MM.1S (cell line): ENCODE data around the gene TUT1.
A peak's percentile ranks its signal among the peaks of the same experiment; 100 is the strongest.
"Not testable (repeated sequence)": the region's sequence is repeated elsewhere in the genome, so short reads cannot be mapped to it uniquely, and the experiment has no call there.

Experiments used
- DNase-seq: peaks from one replicate; pipeline ENCODE4 v3.0.0-alpha.2; 2015
- H2AFZ ChIP-seq: fragments of 300-600 bp; sonication (generic); 2 replicates; pipeline ENCODE4 v1.6.0; 2016; ENCODE audit warnings: antibody characterized with exemption, low read length
- H3F3A ChIP-seq: fragments of 300-600 bp; sonication (generic); 2 replicates; pipeline ENCODE4 v1.6.1; 2016; ENCODE audit warnings: mild to moderate bottlenecking, antibody characterized with exemption, low read length, moderate library complexity, mixed read lengths; ENCODE audit not compliant: insufficient read depth
- H3K27ac ChIP-seq: fragments of 300-600 bp; sonication (generic); 2 replicates; pipeline ENCODE4 v1.5.1; 2016; ENCODE audit warnings: mild to moderate bottlenecking, low read length
- H3K27me3 ChIP-seq: fragments of 300-600 bp; sonication (generic); replicated peaks from 2 replicates; pipeline ENCODE4 v1.6.0; 2016; ENCODE audit warnings: low read length; ENCODE audit not compliant: insufficient read depth
- H3K36me3 ChIP-seq: fragments of 300-600 bp; sonication (generic); replicated peaks from 2 replicates; pipeline ENCODE4 v1.6.1; 2016; ENCODE audit warnings: mild to moderate bottlenecking, low read length, mixed read lengths; ENCODE audit not compliant: insufficient read depth
- H3K4me1 ChIP-seq: fragments of 300-600 bp; sonication (generic); 2 replicates; pipeline ENCODE4 v1.6.1; 2016; ENCODE audit warnings: low read length, mixed read lengths
- H3K4me2 ChIP-seq: fragments of 300-600 bp; sonication (generic); 2 replicates; pipeline ENCODE4 v1.6.0; 2016; ENCODE audit warnings: low read depth, low read length
- H3K4me3 ChIP-seq: fragments of 300-600 bp; sonication (generic); 2 replicates; pipeline ENCODE4 v1.5.1; 2016; ENCODE audit warnings: low read length, mixed read lengths
- H3K79me2 ChIP-seq: fragments of 300-600 bp; sonication (generic); 2 replicates; pipeline ENCODE4 v1.6.1; 2016; ENCODE audit warnings: mixed run types, low read length, mixed read lengths
- H3K9ac ChIP-seq: fragments of 300-600 bp; sonication (generic); 2 replicates; pipeline ENCODE4 v1.6.1; 2016; ENCODE audit warnings: low read length, mixed read lengths
- H3K9me2 ChIP-seq: fragments of 300-600 bp; sonication (generic); replicated peaks from 2 replicates; pipeline ENCODE4 v1.6.1; 2016; ENCODE audit warnings: mild to moderate bottlenecking, low read length, mixed read lengths; ENCODE audit not compliant: insufficient read depth
- H3K9me3 ChIP-seq: fragments of 300-600 bp; sonication (generic); replicated peaks from 2 replicates; pipeline ENCODE4 v1.6.1; 2016; ENCODE audit warnings: mild to moderate bottlenecking, low read length, mixed read lengths; ENCODE audit not compliant: insufficient read depth
- H4K20me1 ChIP-seq: fragments of 300-600 bp; sonication (generic); 2 replicates; pipeline ENCODE4 v1.6.1; 2016; ENCODE audit warnings: mild to moderate bottlenecking, low read length, moderate library complexity, mixed read lengths; ENCODE audit not compliant: insufficient read depth
- CTCF ChIP-seq: fragments of 300-600 bp; sonication (generic); IDR thresholded peaks from 2 replicates; pipeline ENCODE4 v1.5.1; 2016; ENCODE audit warnings: antibody characterized with exemption, low read length, mixed read lengths
- EZH2 ChIP-seq: fragments of 300-600 bp; sonication (generic); optimal IDR thresholded peaks from 2 replicates; pipeline ENCODE3; 2017; ENCODE audit warnings: low read depth, mild to moderate bottlenecking, antibody characterized with exemption, low read length, mixed read lengths
- EZH2phosphoT487 ChIP-seq: fragments of 300-600 bp; sonication (generic); IDR thresholded peaks from 2 replicates; pipeline ENCODE4 v1.6.1; 2018; ENCODE audit warnings: antibody characterized with exemption, low read length

TUT1 gene

GRCh38 chr11:62622476-62623089 lies 31.3 kb upstream of the TUT1 start:
- TF ChIP-seq CTCF, result no peak
- no peak for TF ChIP-seq EZH2phosphoT487
- TF ChIP-seq EZH2, result no peak
- Histone ChIP-seq H3K4me3 (peak overlapping the region; percentile 9; the same call in 1 of the 2 replicates), H3K9ac (peak overlapping the region; percentile 11; the same call in 1 of the 2 replicates), H3K9me3 (no peaks in the 10 kb centered on the region), H3F3A (peaks cover 25% of the 10 kb centered on the region), H3K27me3 (no peaks in the 10 kb centered on the region), H3K79me2 (peaks cover 14% of the 10 kb centered on the region), H3K9me2 (no peaks in the 10 kb centered on the region), H3K27ac (peak overlapping the region; percentile 59; the same call in 1 of the 2 replicates), H2AFZ (peak overlapping the region; percentile 20), H3K36me3 (0 out of 2 replicates have a peak, but pooled peaks cover 4% of the 10 kb centered on the region), H3K4me2 (peak overlapping the region; percentile 55; the same call in 1 of the 2 replicates), H3K4me1 (peaks cover 10% of the 10 kb centered on the region), H4K20me1 (no peaks in the 10 kb centered on the region)
- DNase-seq, result no peak

GRCh38 chr11:62621567-62622470 lies 30.5 kb upstream of the TUT1 start, which contains the start of gene B3GAT3:
Gene B3GAT3 (minus strand): TSS chr11:62621986. CDS start chr11:62621947, 39 bp downstream.
- Histone ChIP-seq H3K27me3 (no peaks in the 10 kb centered on the region), H3K9me3 (no peaks in the 10 kb centered on the region), H2AFZ (peak within 1 kb of the TSS; percentile 35), H3K9me2 (no peaks in the 10 kb centered on the region), H4K20me1 (no peaks in the 10 kb centered on the region), H3K4me3 (peak within 1 kb of the TSS; percentile 80), H3K4me1 (peaks cover 10% of the 10 kb centered on the region), H3K4me2 (peak within 1 kb of the TSS; percentile 55), H3K79me2 (peaks cover 14% of the 10 kb centered on the region), H3K9ac (peak within 1 kb of the TSS; percentile 73), H3K27ac (peak within 1 kb of the TSS; percentile 59; the same call in 1 of the 2 replicates), H3K36me3 (0 out of 2 replicates have a peak, but pooled peaks cover under 1% of the 10 kb centered on the region), H3F3A (peaks cover 25% of the 10 kb centered on the region)
- TF ChIP-seq EZH2 (no peak), EZH2phosphoT487 (no peak), CTCF (no peak)
- peak; percentile 99 for DNase-seq

GRCh38 chr11:62621027-62621566 lies 29.8 kb upstream of the TUT1 start:
- H3K36me3 ChIP-seq, result no peaks in the 10 kb centered on the region
- H3K27me3 ChIP-seq, result no peaks in the 10 kb centered on the region
- peak overlapping the region; percentile 59; the same call in 1 of the 2 replicates for H3K27ac ChIP-seq
- DNase-seq, result no peak
- peak overlapping the region; percentile 35 for H2AFZ ChIP-seq
- peak overlapping the region; percentile 80 for H3K4me3 ChIP-seq
- no peaks in the 10 kb centered on the region for H3K9me3 ChIP-seq
- TF ChIP-seq EZH2phosphoT487, result no peak
- TF ChIP-seq CTCF, result no peak
- H3K9ac ChIP-seq, result peak overlapping the region; percentile 73
- H4K20me1 ChIP-seq, result no peaks in the 10 kb centered on the region
- H3K4me2 ChIP-seq, result peak overlapping the region; percentile 55
- H3K79me2 ChIP-seq, result peaks cover 14% of the 10 kb centered on the region
- H3K9me2 ChIP-seq, result no peaks in the 10 kb centered on the region
- peaks cover 10% of the 10 kb centered on the region for H3K4me1 ChIP-seq
- peaks cover 25% of the 10 kb centered on the region for H3F3A ChIP-seq

- H2AFZ ChIP-seq, H3K9ac ChIP-seq, H3K9me3 ChIP-seq, H3K9me2 ChIP-seq, H3K36me3 ChIP-seq, DNase-seq, H3K4me3 ChIP-seq, H3K4me2 ChIP-seq, H4K20me1 ChIP-seq, H3K27me3 ChIP-seq, H3K27ac ChIP-seq: not testable (repeated sequence)
- peaks cover 22% of the 10 kb centered on the region for H3F3A ChIP-seq
- H3K79me2 ChIP-seq, result peaks cover 14% of the 10 kb centered on the region
- peaks cover 21% of the 10 kb centered on the region for H3K4me1 ChIP-seq
These were observed 25.6 kb upstream of the TUT1 start for GRCh38 chr11:62616957-62617356.
